ENCODE data around the gene FSIP1. TPM values are rescaled to one million over a fixed set of nuclear protein-coding genes. Genes with fewer than 3 reads are reported as not detected.

The FSIP1 gene
- total RNA-seq, 6 donors from 2014 or later: 0.26 to 3.2 (median 0.79) TPM; not detected in 2

DNA sequence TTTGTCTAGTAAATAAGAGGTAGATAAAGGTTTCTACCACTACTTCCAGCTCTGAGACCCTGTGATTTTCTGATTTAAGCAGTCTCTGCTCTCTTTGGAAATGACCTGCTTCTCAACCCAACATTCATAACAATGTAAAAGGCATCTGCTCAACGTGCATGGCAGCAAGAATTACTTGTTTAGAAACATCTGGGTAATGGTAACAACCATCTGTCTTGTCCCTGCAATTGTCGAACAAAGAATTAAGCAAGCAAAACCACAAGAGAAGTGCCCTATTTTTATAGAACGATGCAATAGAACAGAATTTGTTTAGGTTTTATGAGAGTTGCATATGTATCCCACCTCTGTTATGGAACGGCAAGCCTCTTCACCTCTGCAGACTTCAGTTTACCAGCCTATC lies 7.1 kb upstream of the FSIP1 start:
- no peaks in the 10 kb centered on the region for H3K36me3 ChIP-seq
- peaks cover 2 to 21% (median 10%) of the 10 kb centered on the region in 4 donors for H3K4me1 ChIP-seq
- H3K4me3 ChIP-seq: no peak overlapping the region
- no peak for DNase-seq
- no peak for ATAC-seq (ENCODE audit: low FRiP score in 2 of 2)
- H3K27ac ChIP-seq: no peak overlapping the region
- H3K9me3 ChIP-seq: no peaks in the 10 kb centered on the region
- WGBS, 2 donors: 59 to 61% methylated on average over 4 of the region's 4 CpGs
- no peak for TF ChIP-seq EP300 (IDR thresholded peaks at IDR 0.05)
- TF ChIP-seq, protein P1, sequence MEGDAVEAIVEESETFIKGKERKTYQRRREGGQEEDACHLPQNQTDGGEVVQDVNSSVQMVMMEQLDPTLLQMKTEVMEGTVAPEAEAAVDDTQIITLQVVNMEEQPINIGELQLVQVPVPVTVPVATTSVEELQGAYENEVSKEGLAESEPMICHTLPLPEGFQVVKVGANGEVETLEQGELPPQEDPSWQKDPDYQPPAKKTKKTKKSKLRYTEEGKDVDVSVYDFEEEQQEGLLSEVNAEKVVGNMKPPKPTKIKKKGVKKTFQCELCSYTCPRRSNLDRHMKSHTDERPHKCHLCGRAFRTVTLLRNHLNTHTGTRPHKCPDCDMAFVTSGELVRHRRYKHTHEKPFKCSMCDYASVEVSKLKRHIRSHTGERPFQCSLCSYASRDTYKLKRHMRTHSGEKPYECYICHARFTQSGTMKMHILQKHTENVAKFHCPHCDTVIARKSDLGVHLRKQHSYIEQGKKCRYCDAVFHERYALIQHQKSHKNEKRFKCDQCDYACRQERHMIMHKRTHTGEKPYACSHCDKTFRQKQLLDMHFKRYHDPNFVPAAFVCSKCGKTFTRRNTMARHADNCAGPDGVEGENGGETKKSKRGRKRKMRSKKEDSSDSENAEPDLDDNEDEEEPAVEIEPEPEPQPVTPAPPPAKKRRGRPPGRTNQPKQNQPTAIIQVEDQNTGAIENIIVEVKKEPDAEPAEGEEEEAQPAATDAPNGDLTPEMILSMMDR (IDR thresholded peaks at IDR 0.05): no peak
- TF ChIP-seq POLR2AphosphoS5 (IDR thresholded peaks at IDR 0.05): no peak
- no peak for TF ChIP-seq POLR2A (IDR thresholded peaks at IDR 0.05)
- no peaks in the 10 kb centered on the region for H3K27me3 ChIP-seq

DNA sequence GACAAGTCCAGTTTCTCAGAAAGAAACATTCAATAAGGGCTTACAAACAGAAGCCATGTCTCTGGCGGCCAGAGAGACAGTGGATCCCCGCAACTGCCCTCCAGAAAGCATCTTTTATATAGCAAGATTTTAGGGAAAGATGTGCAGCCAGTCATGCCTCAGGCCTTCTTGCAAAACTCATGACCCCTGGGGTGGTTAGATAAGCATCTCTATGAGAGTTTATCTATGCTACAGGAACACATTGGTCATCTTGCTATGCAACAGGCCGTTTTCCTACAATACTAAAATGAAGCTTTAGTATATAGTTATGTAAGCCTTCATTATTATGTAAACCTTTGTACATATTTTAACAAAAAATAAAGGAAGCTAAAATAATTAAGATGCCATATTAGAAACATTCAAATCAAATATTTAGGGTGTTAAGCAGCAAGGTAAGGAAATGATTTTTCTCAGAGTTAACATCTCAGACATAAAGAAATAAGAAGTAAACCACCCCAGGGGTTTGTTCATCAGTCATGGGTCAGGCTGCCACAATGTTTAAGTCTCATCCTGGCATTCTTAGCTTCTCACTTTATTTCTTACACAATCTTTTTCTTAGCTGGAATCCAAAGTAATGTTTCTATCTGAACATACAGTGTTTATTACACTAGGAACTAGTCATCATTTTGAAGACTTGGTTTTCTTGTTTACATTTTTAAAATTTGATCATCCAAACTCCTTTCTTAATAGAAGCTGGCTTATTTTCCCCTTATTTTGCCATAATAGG lies 6.3 kb upstream of the FSIP1 start:
- no peak overlapping the region for H3K27ac ChIP-seq
- peaks cover 4 to 28% (median 14%) of the 10 kb centered on the region in 4 donors for H3K4me1 ChIP-seq
- no peak for ATAC-seq (ENCODE audit: low FRiP score in 2 of 2)
- H3K4me3 ChIP-seq: no peak overlapping the region
- TF ChIP-seq POLR2A (IDR thresholded peaks at IDR 0.05) (no peak), EP300 (IDR thresholded peaks at IDR 0.05) (no peak), POLR2AphosphoS5 (IDR thresholded peaks at IDR 0.05) (no peak)
- no peaks in the 10 kb centered on the region for H3K36me3 ChIP-seq
- no peak for DNase-seq
- H3K9me3 ChIP-seq: no peaks in the 10 kb centered on the region
- H3K27me3 ChIP-seq: no peaks in the 10 kb centered on the region
- 73 to 76% methylated on average over 3 of the region's 3 CpGs for WGBS, 2 donors

DNA sequence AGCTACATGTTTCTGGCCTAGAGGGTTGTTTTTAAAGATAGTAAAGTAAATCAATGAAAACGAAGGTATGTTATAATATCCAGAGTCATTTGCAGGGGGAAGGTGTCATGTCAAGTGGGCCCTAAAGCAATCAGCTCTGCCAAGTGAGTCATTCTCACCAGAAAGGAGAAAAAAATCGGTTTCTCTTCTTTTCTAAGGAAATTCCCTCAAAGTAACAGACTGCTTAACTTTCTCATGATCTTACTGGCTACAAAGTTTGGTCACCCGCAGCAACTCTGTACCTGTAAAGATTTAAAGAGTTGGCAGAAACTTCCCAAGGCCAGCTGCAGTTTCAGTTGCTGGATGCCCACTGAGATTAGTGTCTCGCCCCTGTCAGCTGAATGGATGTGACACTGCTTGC lies 5.5 kb upstream of the FSIP1 start:
- 66 to 73% methylated on average over 3 to 4 of the region's 4 CpGs for WGBS, 2 donors
- TF ChIP-seq EP300 (IDR thresholded peaks at IDR 0.05) (no peak), POLR2A (IDR thresholded peaks at IDR 0.05) (no peak), POLR2AphosphoS5 (IDR thresholded peaks at IDR 0.05) (no peak)
- TF ChIP-seq, protein P1 (IDR thresholded peaks at IDR 0.05): no peak
- H3K4me1 ChIP-seq: peaks cover 12 to 36% (median 21%) of the 10 kb centered on the region in 4 donors
- no peak for ATAC-seq (ENCODE audit: low FRiP score in 2 of 2)
- no peak overlapping the region for H3K4me3 ChIP-seq
- no peak for DNase-seq
- H3K27me3 ChIP-seq: no peaks in the 10 kb centered on the region
- no peak overlapping the region for H3K27ac ChIP-seq
- no peaks in the 10 kb centered on the region for H3K36me3 ChIP-seq
- no peaks in the 10 kb centered on the region for H3K9me3 ChIP-seq

DNA sequence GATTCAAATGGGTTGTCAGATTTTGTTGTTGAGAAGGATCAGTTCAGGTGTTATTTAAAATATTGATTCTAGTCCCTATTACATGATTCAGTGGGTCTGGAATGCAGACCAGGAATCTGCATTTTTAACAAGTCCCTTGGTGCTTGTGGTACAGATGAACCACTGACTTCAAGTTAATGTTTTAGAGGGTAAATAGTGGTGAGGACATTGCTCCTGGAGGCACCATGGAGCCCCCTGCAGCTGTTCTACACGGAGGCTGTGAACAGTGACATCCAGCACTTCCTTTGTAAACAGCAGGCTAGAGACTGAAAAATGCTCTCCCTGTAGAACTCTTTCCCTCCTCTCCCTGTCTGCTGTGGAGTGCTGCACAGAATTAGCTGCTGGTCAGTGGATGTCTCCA lies 4.8 kb upstream of the FSIP1 start:
- no peak overlapping the region for H3K4me3 ChIP-seq
- H3K27me3 ChIP-seq: no peaks in the 10 kb centered on the region
- peaks cover 13 to 36% (median 20%) of the 10 kb centered on the region in 4 donors for H3K4me1 ChIP-seq
- 29 to 33% methylated on average over 1 of the region's 1 CpG for WGBS, 2 donors
- H3K9me3 ChIP-seq: no peaks in the 10 kb centered on the region
- DNase-seq (no peak), ATAC-seq (ENCODE audit: low FRiP score in 2 of 2) (no peak)
- no peaks in the 10 kb centered on the region for H3K36me3 ChIP-seq
- no peak for TF ChIP-seq EP300 (IDR thresholded peaks at IDR 0.05)
- TF ChIP-seq, protein P1 (IDR thresholded peaks at IDR 0.05): no peak
- no peak for TF ChIP-seq POLR2AphosphoS5 (IDR thresholded peaks at IDR 0.05)
- TF ChIP-seq POLR2A (IDR thresholded peaks at IDR 0.05): no peak
- no peak overlapping the region for H3K27ac ChIP-seq

DNA sequence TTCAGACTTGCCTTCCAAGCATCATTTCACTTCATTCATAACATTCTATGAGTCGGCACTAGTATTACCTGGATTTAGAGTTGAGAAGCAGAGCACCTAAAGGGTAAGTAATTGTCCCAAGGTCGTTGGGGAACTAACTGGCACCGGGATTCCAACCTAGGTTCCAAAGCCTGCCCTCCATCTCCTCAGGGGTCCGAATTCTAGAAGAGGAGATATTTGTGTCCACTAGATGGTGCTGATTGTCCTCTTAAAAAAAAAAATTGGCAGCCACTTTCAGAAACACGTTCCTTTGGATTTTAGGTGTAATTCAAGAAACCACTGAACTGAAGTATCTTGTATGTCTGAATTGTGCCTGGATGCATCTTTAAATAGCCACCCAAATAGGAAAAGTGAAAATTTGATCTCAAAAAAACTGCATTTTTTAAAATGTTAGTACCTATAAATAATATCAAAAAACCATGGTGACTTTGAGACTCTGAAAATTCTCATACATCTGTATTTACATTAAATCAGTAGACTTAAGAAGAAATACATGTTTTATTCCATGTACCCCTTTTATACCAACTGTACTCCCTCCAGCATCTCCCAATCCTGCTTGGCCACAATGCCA lies 3.9 kb upstream of the FSIP1 start:
- DNase-seq (no peak), ATAC-seq (ENCODE audit: low FRiP score in 2 of 2) (no peak)
- Histone ChIP-seq H3K4me3 (no peak overlapping the region), H3K9me3 (no peaks in the 10 kb centered on the region), H3K36me3 (no peaks in the 10 kb centered on the region), H3K4me1 (peaks cover 13 to 42% (median 23%) of the 10 kb centered on the region in 4 donors), H3K27ac (no peak overlapping the region), H3K27me3 (no peaks in the 10 kb centered on the region)
- TF ChIP-seq, protein P1 (IDR thresholded peaks at IDR 0.05): peak; percentile 20 to 57 (median 53)
- no peak for TF ChIP-seq EP300 (IDR thresholded peaks at IDR 0.05)
- WGBS, 2 donors: 9 to 11% methylated on average over 5 of the region's 5 CpGs

Measured in upper lobe of left lung (tissue), 6 donors.